ENCODE results near the gene PRPF38B. TPM values are rescaled to one million over a fixed set of nuclear protein-coding genes. Genes with fewer than 3 reads are reported as not detected.

Gene PRPF38B
- total and polyA plus RNA-seq, 2 experiments from 2014 or later, result 40.5 to 86.4 TPM

DNA sequence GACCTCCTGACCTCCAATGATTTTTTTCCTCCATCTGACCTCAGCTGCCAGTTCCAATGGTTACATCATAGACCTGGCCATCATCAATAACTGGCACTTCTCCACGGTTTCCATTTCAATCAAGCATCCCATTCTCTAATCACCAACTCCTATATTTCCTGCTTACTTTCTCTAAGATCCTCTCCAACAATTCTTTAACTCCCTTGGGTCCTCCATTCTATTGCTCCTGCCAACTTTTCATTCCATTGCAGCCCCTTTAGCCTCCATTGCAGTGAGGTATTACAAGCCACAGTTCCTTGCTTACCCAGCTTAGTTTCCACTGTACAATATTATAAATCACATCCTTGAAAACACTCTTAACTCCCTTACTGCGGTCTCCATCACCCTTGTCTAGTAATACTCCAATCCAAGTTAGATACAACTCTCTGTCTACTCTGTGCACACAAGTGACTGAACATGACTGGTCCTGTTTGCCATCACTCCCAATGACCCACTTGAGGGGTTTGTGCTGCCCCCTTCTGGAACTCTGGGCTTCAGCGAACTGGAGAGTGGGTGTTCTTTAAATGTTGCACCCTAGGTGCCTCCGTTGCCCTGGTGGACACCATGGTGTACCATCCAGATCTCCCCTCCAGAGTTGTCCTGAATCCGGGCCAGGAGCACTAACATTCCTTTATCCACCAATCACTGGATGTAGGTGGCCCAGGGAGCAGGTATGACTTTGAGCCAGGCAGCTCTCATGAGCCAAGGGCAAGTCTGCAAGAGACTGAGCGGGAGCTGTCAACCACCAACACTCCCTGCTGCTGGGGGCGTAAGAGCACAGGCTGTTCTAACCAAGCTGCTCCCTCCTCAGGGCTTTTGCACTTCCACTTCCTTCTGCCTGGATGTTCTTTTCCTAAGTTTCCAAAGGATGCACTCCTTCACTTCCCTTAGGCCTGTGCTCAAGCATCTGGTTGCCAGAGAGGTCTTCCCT is 16.9 kb downstream of the PRPF38B start:
- Mint-ChIP-seq H3K27me3 (ENCODE audit: insufficient read depth, low read depth, poor library complexity) (peaks cover 6% of the 10 kb centered on the region), H3K4me1 (peaks cover 7% of the 10 kb centered on the region), H3K27ac (no peak overlapping the region), H3K36me3 (ENCODE audit: low read depth) (no peaks in the 10 kb centered on the region), H3K4me3 (no peak overlapping the region), H3K9me3 (no peaks in the 10 kb centered on the region)
- H4K20me1 ChIP-seq (replicated peaks; ENCODE audit: insufficient read depth), result no peaks in the 10 kb centered on the region
- TF ChIP-seq, protein P1, sequence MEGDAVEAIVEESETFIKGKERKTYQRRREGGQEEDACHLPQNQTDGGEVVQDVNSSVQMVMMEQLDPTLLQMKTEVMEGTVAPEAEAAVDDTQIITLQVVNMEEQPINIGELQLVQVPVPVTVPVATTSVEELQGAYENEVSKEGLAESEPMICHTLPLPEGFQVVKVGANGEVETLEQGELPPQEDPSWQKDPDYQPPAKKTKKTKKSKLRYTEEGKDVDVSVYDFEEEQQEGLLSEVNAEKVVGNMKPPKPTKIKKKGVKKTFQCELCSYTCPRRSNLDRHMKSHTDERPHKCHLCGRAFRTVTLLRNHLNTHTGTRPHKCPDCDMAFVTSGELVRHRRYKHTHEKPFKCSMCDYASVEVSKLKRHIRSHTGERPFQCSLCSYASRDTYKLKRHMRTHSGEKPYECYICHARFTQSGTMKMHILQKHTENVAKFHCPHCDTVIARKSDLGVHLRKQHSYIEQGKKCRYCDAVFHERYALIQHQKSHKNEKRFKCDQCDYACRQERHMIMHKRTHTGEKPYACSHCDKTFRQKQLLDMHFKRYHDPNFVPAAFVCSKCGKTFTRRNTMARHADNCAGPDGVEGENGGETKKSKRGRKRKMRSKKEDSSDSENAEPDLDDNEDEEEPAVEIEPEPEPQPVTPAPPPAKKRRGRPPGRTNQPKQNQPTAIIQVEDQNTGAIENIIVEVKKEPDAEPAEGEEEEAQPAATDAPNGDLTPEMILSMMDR (conservative IDR thresholded peaks at IDR 0.05; ENCODE audit: low read depth in 2 of 2), result peak; percentile 77 to 81
- TF ChIP-seq EZH2 (IDR thresholded peaks at IDR 0.05; ENCODE audit: low read depth, unreplicated experiment), result no peak
- H3K4me3 ChIP-seq, result no peak overlapping the region
- no peaks in the 10 kb centered on the region for H3K4me1 ChIP-seq (ENCODE audit: insufficient read depth)
- no peaks in the 10 kb centered on the region for H3K36me3 ChIP-seq (ENCODE audit: insufficient read depth)
- H3F3A ChIP-seq (replicated peaks; ENCODE audit: low read depth), result no peaks in the 10 kb centered on the region
- H2AFZ ChIP-seq, result peak overlapping the region; percentile 86; the same call in 1 of the 2 replicates
- no peak overlapping the region for H3K27ac ChIP-seq (ENCODE audit: low read depth)
- no peaks in the 10 kb centered on the region for H3K79me2 ChIP-seq (replicated peaks; ENCODE audit: insufficient read depth)
- H3K4me2 ChIP-seq, result no peak overlapping the region
- peaks cover 4% of the 10 kb centered on the region for H3K9me2 ChIP-seq (ENCODE audit: insufficient read depth)
- DNase-seq (ENCODE audit: low spot score) (peak; percentile 80), ATAC-seq (peak; percentile 81)
- no peaks in the 10 kb centered on the region for H3K27me3 ChIP-seq (ENCODE audit: insufficient read depth)

- Histone ChIP-seq H3K27ac (ENCODE audit: low read depth) (no peak within 1 kb of the TSS), H3K4me1 (ENCODE audit: insufficient read depth) (peaks cover 5% of the 10 kb centered on the region; the same call in 1 of the 2 replicates), H3K9me2 (ENCODE audit: insufficient read depth) (peaks cover 4% of the 10 kb centered on the region), H3K4me2 (no peak within 1 kb of the TSS), H2AFZ (no peak within 1 kb of the TSS), H3K36me3 (ENCODE audit: insufficient read depth) (no peaks in the 10 kb centered on the region), H3K4me3 (no peak within 1 kb of the TSS), H3F3A (replicated peaks; ENCODE audit: low read depth) (no peaks in the 10 kb centered on the region), H3K27me3 (ENCODE audit: insufficient read depth) (no peaks in the 10 kb centered on the region), H4K20me1 (replicated peaks; ENCODE audit: insufficient read depth) (no peaks in the 10 kb centered on the region), H3K79me2 (replicated peaks; ENCODE audit: insufficient read depth) (no peaks in the 10 kb centered on the region)
- no peaks in the 10 kb centered on the region for H3K36me3 Mint-ChIP-seq (ENCODE audit: low read depth)
- DNase-seq (ENCODE audit: low spot score) (peak; percentile 87), ATAC-seq (peak; percentile 97)
- no peak within 1 kb of the TSS for H3K27ac Mint-ChIP-seq
- peak within 1 kb of the TSS; percentile 42; the same call in 2 of the 3 replicates for H3K4me3 Mint-ChIP-seq
- peaks cover 19% of the 10 kb centered on the region for H3K4me1 Mint-ChIP-seq
- peaks cover 4% of the 10 kb centered on the region for H3K27me3 Mint-ChIP-seq (ENCODE audit: insufficient read depth, low read depth, poor library complexity)
- no peaks in the 10 kb centered on the region for H3K9me3 Mint-ChIP-seq
- TF ChIP-seq NANOG (IDR thresholded peaks at IDR 0.05; ENCODE audit: borderline replicate concordance), result no peak
- no peak for TF ChIP-seq EZH2phosphoT487 (IDR thresholded peaks at IDR 0.05; ENCODE audit: unreplicated experiment)
- TF ChIP-seq EZH2 (IDR thresholded peaks at IDR 0.05; ENCODE audit: low read depth, unreplicated experiment), result no peak
- TF ChIP-seq ZNF114 (CRISPR knock-in tag; IDR thresholded peaks at IDR 0.05), result no peak
- TF ChIP-seq, protein P1 (conservative IDR thresholded peaks at IDR 0.05; ENCODE audit: low read depth in 2 of 2), result no peak
- no peak for TF ChIP-seq STAT1 (IDR thresholded peaks at IDR 0.05; ENCODE audit: unreplicated experiment)
- TF ChIP-seq, protein P2, sequence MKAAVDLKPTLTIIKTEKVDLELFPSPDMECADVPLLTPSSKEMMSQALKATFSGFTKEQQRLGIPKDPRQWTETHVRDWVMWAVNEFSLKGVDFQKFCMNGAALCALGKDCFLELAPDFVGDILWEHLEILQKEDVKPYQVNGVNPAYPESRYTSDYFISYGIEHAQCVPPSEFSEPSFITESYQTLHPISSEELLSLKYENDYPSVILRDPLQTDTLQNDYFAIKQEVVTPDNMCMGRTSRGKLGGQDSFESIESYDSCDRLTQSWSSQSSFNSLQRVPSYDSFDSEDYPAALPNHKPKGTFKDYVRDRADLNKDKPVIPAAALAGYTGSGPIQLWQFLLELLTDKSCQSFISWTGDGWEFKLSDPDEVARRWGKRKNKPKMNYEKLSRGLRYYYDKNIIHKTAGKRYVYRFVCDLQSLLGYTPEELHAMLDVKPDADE (IDR thresholded peaks at IDR 0.05), result no peak
- no peak for TF ChIP-seq JUNB (IDR thresholded peaks at IDR 0.05; ENCODE audit: unreplicated experiment)
These were observed 20.6 kb downstream of the PRPF38B start, which contains the start of gene FNDC7 for GRCh38 chr1:108712606-108713150. Gene FNDC7 (plus strand): TSS chr1:108712908. CDS start chr1:108712934, 26 bp downstream.
